GM18858 (cell line): ENCODE results near the gene LMTK2.
"Not testable (repeated sequence)": the region's sequence is repeated elsewhere in the genome, so short reads cannot be mapped to it uniquely, and the experiment has no call there.

ENCODE experiments used
- ATAC-seq: cut with Tn5 transposase; IDR thresholded peaks from one replicate; pipeline ENCODE4 v1.9.1; 2021; ENCODE audit not compliant: unreplicated experiment

Gene LMTK2

DNA sequence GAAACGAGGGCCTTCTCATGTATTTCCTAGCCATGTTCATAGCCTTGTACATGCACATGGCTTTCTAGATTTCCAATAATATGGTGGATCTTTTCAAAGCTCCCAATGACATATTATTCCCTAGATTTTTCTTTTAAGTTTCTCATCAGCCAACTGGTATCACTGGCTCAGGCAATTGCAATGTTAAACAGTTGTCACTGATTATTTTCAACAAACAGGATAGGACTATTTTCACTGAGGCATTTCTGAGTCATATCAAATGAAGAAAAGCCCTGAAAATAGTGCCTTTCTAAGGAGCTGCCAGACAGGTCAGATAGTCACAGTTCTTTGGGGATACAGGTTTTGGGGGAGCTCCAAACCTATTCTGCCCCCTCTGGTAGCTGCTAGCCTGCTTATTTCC lies 4.5 kb upstream of the LMTK2 start:
- no peak for ATAC-seq

DNA sequence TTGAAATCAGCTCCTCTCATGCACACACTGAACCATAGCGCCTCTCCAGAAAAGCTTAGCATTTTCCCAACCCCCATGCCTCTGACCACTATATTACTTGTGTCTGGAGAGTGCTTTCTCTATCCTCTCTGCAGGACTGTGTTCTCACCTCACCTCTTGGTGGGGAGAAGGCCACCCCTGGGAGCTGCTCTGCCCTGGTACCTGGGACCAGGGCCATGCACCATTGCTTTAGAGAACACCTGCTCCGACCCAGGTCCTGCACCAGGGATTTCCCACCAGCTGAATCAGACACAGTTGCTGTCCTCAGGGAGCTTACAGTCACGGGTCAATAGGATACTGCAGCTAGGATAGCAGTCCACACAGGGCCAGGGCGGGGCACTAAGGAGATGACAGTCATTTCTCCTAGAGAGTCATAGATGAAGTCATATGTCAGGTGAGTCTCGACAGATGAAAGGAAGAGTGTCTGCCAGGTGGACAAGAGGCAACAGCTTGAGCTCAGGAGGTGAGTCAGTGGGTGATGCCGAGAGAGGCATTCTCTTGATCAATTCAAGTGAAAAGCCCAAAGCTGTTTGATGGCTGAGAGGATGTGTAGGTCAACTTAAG lies 619 bp upstream of the LMTK2 start:
- no peak for ATAC-seq

DNA sequence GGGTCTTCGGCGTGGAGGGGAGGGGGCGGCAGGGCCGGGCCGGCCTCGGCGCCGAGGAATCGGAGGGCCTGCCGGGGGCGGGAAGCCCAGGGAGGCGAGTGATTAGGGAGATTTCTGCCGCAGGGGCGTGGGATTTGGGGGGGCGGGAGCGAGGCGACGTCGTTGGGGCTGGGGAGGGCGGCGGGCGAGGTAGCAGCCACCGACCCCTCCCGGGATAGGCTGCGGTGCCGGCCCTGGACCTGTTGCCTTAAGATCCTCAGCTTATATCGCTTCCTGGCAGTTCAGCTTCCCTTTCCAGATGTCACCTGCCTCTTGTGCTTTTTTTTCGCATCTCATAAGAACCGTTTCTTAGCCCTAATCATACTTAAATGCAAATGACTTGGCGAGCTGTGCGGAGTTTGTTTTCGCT lies 655 bp downstream of the LMTK2 start:
- no peak for ATAC-seq

DNA sequence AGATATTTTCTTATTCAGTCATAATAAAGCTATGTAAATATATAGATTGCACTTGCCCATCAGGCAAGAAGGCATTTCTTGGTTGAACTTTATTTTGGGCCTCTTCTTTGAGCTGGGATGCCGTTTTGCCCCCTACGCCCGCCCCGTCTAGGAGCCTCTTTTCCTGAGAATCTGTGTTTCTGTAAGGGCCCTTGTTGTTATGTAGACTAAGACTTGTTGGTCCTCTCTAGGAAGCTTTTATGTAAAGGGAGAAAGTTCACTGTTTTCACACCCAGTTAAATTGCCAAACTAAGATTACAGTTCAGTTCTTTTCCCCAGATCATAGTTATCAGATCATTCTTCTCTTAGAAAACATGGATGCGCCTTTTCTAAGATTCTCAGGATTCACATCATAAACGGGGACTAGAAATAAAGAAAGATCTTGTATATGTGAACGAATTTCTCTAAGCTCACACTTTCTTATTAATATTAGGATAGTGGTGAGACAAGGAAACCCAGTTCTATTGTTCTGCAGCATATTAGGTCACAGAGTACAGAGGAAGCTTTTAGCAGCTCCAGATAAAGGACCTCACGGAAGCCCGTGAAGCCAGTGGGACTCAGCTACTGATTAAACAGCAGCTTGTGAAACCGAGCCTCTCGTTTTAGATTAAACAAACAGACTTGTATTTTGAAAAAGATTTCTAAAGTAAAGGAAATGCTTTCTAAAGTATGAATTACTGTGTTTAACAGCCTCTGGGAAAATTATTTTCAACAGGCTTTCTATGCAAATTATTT lies 3.8 kb downstream of the LMTK2 start:
- no peak for ATAC-seq

DNA sequence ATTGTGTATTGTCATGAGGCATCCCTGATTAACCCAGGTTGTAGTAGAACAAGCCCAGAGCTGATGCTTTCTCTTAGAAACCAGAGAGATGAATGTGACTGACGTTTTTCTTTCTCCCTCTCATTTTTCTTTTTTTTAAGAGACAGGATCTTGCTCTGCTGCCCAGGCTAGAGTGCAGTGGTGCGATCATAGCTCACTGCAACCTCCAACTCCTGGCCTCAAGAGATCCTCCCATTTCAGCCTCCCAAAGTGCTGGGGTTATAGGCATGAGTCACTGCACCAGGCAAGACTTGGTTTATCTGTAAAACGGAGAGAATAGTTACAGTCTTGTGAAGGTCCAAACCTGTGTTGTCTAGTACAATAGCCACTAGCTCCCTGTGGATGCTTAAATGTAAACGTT lies 5.4 kb downstream of the LMTK2 start:
- ATAC-seq, result no peak

DNA sequence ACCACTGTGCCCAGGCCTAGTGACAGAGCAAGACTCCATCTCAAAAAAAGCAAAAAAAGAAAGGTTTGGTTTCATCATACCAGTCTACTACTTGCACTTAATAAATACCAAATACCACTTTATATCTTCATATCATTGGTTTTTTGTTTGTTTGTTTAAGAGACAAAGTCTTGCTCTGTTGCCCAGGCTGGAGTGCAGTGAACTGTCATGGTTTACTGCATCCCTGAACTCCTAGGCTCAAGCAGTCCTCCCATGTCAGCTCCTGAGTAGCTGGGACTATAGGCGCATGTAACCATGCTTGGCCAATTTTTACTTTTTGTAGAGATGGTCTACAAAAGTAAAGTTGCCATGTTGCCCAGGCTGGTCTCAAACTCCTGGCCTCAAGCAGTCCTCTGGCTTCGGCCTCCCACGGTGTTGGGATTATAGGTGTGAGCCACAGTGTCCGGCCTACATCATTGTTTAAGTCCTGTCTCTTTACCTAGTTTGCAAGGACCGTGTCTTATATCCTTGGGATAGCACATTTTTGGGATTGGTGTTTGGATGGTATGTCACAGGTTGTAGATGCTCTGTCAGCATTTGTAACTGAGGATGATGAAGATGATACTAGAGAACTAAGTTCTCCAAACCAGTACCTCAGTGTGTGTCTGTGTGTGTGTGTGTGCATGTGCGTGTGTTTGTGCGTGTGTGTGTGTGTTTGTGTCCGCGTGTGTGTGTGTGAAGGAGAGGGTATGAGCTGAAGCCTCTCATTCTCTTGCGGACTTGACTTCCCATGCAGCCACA lies 9.3 kb downstream of the LMTK2 start:
- no peak for ATAC-seq

DNA sequence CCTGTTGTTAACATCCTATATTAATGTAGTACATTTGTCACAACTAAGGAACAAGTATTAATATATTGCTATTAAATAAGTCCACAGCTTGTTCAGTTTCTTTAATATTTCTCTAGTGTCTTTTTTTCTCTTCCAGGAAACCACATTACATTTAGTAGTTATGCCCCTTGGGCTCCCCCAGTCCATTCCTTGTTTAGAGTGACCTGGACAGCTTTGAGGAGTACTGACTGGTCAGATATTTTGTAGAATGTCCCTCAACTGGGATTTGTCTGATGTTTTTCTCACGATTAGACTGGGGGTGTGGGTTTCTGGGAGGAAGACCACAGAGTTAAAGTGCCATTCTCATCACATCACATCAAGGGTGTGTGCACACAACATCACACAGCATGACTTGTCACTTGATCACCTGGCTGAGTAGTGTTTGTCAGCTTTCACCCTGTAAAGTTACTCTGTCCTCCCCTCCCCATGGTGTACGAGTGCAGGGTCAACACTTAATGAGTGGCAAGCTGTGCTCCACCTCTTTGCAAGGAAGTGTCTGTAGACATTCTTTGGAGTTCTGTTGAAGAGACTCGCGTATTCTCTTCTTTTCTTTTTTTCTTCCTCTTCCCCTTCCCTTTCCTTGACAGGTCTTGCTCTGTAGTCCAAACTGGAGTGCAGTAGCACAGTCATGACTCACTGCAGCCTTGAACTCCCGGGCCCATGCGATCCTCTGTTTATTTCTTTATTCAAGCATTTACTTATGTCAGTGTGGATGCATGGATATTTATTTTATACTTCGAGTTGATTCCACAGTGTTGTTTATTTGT lies 10.2 kb downstream of the LMTK2 start:
- no peak for ATAC-seq

DNA sequence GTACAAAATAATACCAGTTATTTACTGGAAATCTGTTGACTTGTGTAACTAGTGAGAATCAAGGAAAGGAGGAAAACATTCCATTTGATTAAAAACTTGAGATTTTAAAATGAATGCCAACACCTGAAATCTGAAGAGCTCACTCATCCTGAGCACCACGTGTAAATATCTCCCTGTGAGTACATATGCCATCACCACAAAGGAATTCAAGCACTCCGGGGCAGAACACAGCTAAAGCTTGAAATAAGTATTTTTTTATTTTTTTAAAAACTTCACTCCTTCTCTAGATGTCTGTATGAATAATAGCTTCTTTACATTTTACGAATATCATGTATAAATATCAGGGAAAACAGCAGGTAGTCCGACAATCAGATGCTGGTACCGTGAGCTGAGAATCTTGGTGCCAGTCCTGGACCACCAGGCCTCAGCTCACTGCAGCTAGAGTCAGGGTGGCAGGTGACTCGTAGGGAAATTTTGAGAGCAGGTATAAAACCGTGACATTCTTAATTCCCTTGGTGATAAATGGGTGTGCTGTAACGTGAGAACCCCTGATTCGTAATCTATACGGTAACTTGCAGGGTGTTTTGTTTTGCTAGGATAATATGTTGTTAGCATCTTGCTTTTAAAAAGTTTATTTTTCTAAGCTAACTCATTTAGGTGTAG lies 12.7 kb downstream of the LMTK2 start:
- ATAC-seq, result no peak

DNA sequence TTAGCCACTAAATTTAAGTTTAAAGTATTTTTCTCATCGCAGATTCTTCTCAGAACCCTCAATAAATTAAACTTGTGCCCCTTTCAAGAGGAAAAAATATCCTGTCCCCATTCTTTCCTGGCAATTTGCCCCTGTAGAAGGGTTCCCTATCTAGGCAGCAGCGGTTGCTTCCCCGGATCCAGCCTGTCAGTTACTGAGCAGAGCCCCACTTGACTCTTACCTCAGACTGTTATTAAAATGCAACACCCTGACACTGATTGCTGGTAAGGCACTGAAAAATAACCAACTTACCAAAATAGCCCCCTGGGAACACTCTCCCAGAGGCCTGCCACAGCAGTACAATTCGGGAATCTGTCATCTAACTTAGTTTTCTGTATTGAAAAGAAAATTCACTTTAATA lies 13.9 kb downstream of the LMTK2 start:
- no peak for ATAC-seq

DNA sequence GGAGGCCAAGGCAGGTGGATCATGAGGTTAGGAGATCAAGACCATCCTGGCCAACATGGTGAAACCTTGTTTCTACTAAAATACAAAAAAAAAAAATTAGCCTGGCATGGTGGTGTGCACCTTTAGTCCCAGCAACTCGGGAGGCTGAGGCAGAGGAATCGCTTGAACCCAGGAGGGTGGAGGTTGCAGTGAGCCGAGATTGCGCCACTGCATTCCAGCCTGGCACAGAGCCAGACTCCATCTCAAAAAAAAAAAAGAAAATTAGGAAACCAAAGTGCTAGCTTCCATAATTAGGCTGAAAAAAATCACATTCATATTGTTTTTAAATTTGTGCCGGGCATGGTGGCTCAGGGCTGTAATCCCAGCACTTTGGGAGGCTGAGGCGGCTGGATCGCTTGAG lies 14.7 kb downstream of the LMTK2 start:
- ATAC-seq, result not testable (repeated sequence)

DNA sequence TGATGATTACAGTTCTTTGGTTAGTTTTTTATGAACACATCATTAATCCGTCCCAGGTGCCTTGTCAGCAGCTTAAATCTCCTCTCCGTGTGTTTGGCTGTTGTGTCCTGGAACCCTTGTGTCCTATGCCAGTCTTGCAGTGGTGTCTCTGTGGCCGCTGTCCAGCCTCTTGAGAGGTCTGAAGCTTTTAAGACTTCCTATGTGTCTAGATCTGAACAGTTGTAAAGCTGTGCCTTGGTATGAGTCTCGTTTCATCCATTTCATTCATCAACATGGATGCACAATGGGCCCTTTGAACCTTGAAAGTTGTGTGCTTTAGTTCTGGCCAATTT lies 16.7 kb downstream of the LMTK2 start:
- no peak for ATAC-seq

DNA sequence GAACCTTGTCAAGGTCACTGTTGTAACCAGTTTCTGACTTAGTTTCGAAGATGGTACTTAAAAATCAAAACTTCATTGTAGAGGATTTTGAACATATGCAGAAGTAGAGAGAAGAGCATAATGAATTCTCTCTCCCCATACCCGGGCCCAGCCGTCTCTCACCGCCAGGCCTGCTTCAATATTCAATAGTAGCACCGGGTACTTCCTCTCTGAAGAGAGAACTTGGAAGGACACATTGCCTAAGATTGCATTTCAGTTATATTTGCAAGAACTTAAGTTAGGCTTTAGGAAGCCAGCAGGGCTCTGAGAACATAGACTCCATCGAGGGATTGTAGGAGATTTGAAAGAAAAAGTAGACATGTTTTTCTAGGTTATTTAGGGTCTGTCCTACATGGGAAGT lies 19.1 kb downstream of the LMTK2 start:
- ATAC-seq, result no peak

DNA sequence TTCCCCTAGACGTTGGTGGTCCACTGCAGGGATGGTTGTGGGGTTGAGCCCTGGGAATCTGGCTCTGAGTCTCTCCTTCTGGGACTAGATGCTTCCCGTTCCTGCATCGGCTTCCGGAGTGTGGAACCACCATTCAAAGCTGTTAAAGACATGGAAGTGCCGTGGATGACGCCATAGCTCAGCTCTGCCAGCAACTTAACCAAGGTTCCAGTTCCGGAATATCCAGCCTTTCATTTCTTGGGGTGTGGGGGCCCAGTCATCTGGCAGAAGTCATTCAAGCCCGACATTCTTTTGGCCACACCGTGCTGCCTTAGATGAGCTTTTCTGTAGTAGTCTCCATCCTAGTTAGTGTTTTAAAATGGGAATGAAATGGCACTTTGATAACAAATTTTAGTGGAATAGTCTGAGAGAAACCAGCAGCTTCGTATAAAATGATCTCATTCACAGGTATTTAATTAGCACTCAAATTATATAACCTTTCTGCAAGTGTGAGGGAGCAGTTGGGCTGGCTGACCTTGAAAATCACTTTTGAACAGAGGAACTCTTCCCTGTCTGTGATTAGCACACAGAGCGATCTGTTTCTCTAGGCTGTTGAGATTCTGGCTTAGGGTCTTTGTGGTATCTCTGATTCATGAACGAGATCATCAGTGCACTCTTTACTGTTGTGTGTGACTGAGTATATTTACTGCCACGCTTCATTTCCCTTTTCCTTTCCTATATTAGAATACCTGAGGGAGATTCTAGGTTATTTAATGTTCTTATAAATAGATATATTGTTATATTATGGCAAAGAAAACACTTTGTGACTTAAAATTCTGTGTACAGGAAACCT lies 19.9 kb downstream of the LMTK2 start:
- no peak for ATAC-seq

DNA sequence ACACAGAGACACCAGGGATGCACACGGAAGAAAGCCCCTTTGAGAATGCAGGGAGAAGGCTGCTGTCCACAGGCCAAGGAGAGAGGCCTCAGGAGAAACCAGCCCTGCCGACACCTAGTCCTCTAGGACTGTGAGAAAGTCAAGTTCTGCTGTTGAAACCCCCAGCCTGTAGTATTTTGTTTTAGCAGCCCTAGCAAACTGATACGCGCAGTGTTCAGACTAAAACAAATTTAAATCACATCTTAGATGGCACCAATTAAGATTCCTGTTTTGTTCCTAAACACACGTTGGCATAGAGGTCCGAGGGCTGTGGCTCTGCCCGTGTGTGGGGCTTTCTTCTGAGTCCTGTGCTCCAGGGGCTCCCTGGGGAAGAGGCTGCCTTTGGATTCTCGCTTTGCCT lies 21.7 kb downstream of the LMTK2 start:
- no peak for ATAC-seq

DNA sequence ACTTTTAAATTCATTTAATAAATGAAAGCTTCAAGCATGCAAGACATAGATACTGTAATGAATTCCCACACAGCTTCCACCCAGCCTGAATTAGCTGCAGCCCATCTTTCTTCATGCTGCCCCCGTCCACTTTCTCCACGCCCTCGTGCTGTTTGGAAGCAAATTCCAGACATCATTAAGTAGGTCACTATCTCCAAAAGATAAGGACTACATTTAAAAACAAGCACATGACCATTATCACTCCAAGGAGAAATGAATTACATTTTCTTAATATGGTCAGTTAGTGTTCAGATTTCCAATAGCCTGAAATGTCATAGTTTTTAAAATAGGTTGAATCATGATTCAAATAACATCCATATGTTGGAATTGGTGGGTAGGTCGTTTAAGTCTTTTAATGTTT lies 24.3 kb downstream of the LMTK2 start:
- ATAC-seq, result no peak

DNA sequence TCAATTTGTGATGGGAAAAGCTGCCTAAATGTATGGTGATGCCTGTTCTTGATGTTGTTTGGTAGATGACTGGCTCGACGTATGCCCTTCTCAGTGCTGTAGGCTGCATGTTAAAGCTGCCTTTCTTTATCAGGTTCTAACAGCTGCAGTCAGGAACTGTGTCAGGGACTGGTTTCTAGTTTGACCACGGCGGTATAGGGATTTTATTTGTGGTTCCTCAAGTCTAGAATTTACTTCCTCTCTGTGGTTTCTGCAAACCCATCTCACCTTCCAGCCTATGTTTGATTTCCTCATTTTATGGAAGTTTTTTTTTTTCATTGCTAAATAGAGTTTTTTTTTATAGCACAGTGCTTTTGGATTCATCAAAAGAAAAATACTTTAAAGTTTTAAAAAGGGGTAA lies 26.5 kb downstream of the LMTK2 start:
- ATAC-seq, result peak; percentile 51

DNA sequence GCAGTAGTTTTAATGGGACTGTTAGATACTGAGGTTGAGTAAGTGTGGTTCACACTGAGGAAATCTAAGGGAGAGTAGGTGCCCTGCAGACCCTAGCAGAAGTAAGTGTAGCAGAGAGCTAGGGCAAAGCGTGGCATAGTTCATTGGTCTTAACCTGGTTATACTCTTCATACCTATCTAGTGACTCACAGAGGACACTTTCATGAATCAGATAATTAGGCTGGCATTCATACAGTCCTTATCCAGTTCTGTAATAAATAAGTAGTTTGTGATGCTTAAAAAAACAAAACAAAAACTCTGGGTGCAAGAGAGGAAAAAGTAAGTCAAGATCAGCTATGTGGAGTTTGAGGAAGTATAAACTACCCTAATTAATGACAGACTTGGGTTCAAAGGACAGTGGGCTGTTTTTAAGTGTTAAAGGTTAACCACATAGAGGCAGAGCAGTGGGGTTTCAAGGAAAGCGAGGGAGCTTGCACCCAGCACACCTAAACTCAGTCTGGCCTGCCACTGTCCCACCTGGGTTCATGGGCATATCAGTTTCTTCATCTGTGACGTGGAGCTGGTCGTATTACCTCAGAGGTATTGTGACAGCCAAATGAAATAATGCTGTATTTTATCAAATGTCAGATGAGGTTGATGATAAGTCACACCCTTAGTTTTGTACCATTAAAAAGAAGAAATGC lies 27.1 kb downstream of the LMTK2 start:
- peak; percentile 14 for ATAC-seq

DNA sequence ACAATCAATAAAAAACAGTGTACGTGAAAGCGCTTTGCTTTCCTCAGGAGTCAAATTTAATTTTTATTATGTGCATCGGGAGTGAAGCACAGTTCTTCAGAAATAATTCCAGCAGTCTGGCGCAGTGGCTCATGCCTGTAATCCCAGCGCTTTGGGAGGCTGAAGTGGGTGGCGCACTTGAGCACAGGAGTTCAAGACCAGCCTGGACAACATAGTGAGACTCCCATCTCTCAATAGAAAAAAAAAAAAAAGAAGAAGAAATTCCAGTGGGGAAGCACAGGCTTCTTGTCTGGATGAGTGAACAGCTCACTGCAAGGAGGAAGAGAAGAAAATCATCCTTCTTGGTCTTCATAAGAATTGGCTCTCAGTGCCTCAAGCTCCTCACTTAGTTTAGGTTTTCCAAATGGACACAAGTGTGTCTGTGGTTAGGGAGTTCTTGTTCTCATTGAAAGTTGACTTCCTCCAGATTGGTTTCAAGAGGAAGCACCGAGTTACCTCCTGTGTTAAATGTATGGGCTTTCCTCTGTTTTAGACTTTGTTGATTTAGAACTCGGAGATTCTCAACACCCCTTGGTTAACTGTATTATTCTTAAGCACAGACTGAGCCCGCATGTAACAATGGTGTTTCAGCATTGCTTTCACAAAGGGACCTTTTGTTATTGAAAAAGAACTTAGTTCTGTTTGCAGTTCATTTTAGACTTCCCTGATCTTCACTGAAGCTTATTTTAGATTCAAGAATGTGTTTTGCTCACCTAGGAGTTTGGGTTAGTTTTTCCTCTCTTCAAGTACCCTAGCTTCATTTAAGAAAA lies 28.0 kb downstream of the LMTK2 start:
- no peak for ATAC-seq

DNA sequence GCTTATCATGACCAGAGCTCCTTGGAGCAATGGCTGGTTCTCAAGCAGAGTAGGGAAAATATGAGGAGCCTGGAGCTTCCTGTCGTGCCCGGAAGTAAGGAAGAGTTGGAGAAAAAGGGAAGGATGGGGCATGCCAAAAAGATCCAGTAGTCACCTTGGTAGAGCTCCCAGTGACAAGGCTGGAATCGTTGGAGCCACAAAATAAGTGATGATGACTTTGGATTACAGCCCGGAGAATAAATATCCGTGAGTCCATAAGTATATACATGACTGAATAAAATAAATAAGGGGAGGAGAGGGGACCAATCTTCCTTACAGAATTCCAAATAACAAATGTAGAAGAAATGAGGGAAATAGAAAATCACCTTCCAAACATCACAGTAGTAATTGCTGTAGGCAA lies 29.3 kb downstream of the LMTK2 start:
- no peak for ATAC-seq
